Fibroblast of lung (primary cell): ENCODE data around the gene HNRNPH3.

ENCODE experiments used
- EZH2 ChIP-seq: IDR thresholded peaks from 2 replicates; pipeline ENCODE4 v1.5.1; 2012; ENCODE audit warnings: low read length, control low read depth, mild to moderate bottlenecking; ENCODE audit errors: missing control alignments
- TF ChIP-seq, protein P1 (sequence below), 2 donors: IDR thresholded peaks in 1 of 2; conservative IDR thresholded peaks in 1 of 2; 1 replicate in 1 of 2; 2 replicates in 1 of 2; pipeline ENCODE4 v1.5.1; 2011 to 2012; ENCODE audit warnings: low read length in 2 of 2, control low read depth in 1 of 2, inconsistent platforms in 1 of 2, low read depth in 1 of 2, mild to moderate bottlenecking in 1 of 2

GRCh38 chr10:68296843-68297663, 34.8 kb upstream of the HNRNPH3 start:
- TF ChIP-seq EZH2: no peak
- TF ChIP-seq, protein P1, sequence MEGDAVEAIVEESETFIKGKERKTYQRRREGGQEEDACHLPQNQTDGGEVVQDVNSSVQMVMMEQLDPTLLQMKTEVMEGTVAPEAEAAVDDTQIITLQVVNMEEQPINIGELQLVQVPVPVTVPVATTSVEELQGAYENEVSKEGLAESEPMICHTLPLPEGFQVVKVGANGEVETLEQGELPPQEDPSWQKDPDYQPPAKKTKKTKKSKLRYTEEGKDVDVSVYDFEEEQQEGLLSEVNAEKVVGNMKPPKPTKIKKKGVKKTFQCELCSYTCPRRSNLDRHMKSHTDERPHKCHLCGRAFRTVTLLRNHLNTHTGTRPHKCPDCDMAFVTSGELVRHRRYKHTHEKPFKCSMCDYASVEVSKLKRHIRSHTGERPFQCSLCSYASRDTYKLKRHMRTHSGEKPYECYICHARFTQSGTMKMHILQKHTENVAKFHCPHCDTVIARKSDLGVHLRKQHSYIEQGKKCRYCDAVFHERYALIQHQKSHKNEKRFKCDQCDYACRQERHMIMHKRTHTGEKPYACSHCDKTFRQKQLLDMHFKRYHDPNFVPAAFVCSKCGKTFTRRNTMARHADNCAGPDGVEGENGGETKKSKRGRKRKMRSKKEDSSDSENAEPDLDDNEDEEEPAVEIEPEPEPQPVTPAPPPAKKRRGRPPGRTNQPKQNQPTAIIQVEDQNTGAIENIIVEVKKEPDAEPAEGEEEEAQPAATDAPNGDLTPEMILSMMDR (conservative IDR thresholded peaks at IDR 0.05 in 1 of 2, IDR thresholded peaks at IDR 0.05 in 1 of 2; ENCODE audit: low read depth in 1 of 2, low read length in 2 of 2): no peak
